GM19397 (cell line): ENCODE data around the gene OGDH.
"Not testable (repeated sequence)": the region's sequence is repeated elsewhere in the genome, so short reads cannot be mapped to it uniquely, and the experiment has no call there.

Experiments used
- ATAC-seq: cut with Tn5 transposase; IDR thresholded peaks from one replicate; pipeline ENCODE4 v1.9.1; 2021; ENCODE audit warnings: mild to moderate bottlenecking, moderate library complexity; ENCODE audit not compliant: unreplicated experiment

The OGDH gene

GRCh38 chr7:44580945-44581878 is 25.2 kb upstream of the OGDH start:
- ATAC-seq = peak; percentile 15

DNA sequence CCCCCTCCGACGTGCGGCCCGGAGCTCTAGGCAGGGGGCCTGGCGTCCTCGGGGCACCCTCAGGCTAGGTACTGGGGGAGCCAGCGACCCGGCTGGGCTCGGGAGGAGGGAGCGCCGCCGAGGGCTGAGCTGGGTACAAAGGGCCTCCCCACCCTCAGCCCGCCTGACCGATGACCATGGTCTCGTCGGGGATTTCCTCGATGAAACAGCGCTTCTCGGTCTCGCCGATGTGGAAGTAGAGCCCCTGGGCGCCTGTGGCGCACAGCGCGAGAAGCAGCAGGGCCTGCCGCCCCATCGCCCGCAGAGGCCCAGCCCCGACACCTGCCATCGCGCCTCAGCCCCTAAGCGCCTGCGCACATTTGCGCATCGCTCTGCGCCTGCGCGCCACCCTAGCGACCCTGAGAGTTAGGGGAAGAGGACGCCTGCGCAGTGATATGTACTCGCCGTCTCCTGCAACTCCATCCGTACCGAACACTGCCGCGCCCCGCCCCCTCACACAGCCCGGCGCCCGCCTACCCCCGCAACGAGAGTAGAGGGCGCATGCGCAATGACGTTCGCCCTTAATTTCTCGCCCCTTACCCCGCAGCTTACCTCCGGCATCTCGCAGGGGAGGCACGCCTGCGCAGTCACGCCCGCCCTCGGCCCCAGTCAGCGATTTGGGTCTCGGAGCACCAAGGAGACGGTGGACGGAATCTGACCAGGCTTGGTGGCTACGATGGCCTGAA is 24.4 kb upstream of the OGDH start, which contains the start of gene TMED4:
TMED4 (minus strand) TSS at position 353 of the 725 bp plus-strand sequence; CDS start at position 328, 25 bp downstream.
- ATAC-seq = peak; percentile 81

DNA sequence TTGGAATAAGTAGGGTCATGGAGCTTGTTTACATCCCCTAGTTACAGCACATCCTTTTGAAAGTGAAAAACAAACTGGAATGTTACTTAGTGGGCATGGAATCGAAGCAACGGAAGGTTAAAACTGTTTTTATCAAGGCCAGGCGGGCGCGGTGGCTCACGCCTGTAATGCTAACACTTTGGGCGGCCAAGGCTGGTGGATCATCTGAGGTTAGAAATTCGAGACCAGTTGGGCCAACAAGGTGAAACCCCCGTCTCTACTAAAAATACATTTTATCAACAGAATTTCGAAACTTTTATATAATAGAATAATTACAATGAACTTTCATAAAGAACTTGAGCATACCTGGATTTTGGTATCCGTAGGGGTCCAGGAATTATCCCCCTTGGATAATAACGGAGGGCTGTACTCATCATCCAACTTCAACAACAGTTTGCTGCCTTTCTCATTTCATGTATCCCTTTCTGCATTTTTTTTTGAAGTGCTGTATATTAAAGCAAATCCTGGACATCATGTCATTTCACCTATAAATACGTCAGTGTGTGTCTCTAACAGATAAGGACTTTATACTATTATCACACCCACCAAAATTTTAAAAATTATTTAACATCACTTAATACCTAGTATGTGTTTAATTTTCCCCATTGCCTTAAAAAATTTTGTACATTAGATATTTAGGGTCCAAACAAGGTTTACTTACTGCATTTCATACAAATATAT is 23.1 kb upstream of the OGDH start:
- no peak for ATAC-seq

DNA sequence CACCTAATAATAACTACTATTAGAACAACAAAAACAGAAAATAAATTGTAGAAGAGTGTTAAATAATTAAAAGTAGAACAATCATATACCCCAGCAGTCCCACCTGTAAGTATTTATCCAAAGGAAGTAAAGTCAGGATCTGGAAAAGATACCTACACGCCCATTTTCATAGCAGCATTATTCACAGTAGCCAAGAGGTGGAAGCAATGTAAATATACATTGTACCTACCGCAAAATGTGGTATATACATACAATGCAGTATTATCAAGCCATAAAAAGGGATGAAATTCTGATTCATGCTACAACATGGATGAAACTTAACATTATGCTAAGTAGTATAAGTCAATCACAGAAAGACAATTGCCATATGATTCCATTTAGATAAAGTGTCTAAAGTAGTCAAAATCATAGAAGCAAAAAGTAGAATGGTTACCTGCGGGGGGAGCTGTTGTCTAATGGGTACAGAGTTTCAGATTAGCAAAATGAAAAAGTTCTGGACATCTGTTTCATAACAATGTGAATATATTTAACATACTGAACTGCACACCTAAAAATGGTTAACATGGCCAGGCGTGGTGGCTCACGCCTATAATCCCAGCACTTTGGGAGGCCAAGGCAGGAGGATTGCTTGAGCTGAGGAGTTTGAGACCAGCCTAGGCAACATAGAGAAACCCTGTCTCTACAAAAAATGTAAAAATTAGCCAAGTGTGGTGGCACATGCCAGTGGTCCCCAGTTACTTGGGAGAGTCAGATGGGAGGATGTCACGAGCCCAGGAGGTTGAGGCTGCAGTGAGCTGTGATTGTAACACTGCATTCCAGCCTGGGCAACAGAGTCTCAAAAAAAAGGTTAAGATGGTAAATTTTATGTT is 18.4 kb upstream of the OGDH start:
- no peak for ATAC-seq

GRCh38 chr7:44590910-44591309 is 15.5 kb upstream of the OGDH start:
- no peak for ATAC-seq

GRCh38 chr7:44595934-44596635 is 10.3 kb upstream of the OGDH start:
- ATAC-seq = no peak

- ATAC-seq = not testable (repeated sequence)
Measured at GRCh38 chr7:44597181-44597580, 9.2 kb upstream of the OGDH start.

GRCh38 chr7:44599222-44599621 is 7.2 kb upstream of the OGDH start:
- ATAC-seq = no peak

DNA sequence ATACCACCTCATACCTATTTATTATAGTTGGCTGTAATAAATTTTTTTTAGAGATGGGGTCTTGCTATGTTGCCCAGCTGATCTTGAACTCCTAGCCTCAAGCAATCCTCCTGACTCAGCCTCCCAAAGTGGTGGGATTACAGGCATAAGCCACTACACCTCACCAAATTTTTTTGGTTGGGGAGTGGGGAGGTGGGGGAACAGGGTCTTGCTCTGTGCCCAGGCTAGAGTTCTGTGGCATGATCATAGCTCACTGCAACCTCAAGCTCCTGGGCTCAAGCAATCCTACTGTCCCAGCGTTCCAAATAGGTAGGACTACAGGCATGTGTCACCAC is 3.9 kb upstream of the OGDH start:
- no peak for ATAC-seq

GRCh38 chr7:44603193-44603592 is 3.2 kb upstream of the OGDH start:
- ATAC-seq = no peak

- ATAC-seq = no peak
Measured at GRCh38 chr7:44604941-44605340, 1.5 kb upstream of the OGDH start.

DNA sequence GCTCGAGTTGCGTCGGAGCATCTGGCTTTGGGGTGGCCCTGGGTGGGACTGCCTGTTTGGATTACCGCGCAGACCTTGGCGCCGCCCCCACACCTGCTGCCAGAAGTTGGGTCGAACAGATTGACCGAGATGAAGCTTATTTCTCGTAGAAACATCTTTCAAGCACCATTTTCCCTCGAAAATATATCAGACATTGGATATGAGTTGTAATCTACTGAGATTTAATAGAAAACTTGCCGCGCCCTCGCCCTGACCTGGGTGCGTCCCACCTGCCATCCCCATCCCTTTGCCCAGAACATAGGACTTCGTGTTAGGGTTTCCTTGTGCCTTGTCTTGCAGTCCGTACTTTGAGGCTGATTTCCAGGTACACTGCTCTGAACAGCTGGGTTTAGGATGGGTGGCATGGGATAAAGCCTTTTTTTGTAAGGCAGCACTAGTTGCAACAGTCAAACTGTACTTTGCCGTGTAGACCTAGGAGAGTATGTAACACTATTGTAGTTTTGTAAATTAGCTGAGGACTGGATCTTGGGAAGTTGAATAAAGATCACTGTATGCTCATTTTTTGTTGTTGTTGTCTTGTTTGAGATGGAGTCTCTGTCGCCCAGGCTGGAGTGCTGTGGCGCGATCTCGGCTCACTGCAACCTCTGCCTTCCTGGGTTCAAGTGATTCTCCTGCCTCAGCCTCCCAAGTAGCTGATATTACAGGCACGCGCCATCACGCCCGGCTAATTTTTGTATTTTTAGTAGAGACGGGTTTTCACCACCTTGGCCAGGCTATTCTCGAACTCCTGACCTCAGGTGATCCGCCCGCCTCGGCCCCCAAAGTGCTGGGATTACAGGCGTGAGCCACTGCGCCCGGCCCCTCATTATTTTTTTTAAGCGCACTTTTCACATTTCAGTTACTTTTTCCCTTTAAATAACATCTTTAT is 978 bp downstream of the OGDH start:
- no peak for ATAC-seq

DNA sequence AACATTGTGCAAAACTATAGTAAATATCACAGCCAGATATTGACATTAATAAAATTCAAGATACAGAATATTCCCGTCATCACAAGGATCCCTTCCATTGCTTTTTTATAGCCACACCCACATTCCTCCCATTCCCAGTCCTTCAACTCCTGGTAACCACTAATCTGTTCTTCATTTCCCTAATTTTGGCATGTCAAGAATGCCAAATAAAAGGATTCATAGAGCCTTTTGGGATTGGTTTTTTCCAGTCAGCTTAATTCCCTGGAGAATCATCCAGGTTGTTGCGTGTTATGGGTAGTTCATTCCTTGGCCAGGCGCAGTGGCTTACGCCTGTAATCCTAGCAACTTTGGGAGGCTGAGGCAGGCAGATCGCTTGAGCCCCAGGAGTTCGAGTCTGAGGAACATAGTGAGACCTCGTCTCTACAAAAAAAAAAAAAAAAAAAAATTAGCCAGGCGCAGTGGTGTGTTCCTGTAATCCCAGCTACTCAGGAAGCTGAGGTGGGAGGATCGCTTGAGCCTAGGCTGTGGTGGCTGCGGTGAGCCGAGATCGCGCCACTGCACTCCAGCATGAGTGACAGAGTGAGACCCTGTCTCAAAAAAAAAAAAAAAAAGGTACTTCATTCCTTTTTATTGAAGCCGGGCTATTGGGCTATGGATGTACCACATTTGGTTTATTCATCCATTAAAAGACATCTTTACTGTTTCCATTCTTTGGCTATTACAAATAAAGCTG is 2.7 kb downstream of the OGDH start:
- ATAC-seq = no peak

- ATAC-seq = no peak
Measured at GRCh38 chr7:44609829-44610228, 3.4 kb downstream of the OGDH start.

DNA sequence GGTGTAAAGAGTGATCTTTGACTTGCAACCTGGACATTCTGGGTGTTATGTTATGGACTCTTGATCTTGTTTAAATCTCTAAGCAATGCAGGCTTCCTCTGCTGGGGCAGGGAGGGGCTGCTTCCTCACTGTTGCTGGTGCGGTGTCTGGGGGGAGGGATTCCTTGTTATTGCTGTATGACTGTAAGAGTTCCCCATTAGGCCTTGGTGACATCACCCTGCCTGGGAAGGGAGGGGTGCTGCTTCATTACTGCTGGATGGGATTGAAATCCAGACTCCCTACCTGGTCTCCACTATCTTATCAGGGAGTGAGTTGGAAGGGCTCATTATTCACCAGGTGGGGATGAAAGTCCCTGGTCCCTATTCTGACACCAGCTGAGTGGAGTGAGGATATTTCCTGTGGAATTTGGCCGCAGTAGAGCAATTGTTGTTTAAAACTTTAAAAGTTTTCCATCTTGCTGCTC is 8.8 kb downstream of the OGDH start:
- ATAC-seq = no peak

GRCh38 chr7:44615793-44616192 is 9.4 kb downstream of the OGDH start:
- no peak for ATAC-seq

DNA sequence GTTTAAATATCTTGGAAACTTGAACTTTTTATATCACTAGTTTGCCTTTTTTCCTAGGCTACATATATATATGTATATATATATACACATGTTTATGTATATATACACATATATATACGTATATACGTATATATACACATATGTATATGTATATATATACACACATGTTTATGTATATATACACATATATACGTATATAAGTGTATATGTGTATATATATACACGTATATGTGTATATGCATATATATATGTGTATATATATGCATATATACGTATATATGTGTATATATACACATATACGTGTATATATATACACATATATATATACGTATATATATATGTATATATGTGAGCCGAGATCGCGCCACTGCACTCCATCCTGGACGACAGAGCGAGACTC is 10.1 kb downstream of the OGDH start:
- ATAC-seq = no peak
